Neuronal stem cell (in vitro differentiated cells): ENCODE results near the gene PEX13.
"Not testable (repeated sequence)": the region's sequence is repeated elsewhere in the genome, so short reads cannot be mapped to it uniquely, and the experiment has no call there.

Experiments used
- DNase-seq: peaks from one replicate; pipeline ENCODE4 v3.0.0-alpha.2; 2013; ENCODE audit warnings: low spot score
- H2AFZ ChIP-seq: one replicate; pipeline ENCODE4 v1.6.1; 2013; ENCODE audit warnings: mild to moderate bottlenecking, low read length, inconsistent platforms
- H2AK5ac ChIP-seq: 2 replicates; pipeline ENCODE4 v1.6.1; 2013; ENCODE audit warnings: low read depth, mild to moderate bottlenecking, inconsistent platforms, low read length, moderate library complexity, mixed read lengths
- H2BK120ac ChIP-seq: 2 replicates; pipeline ENCODE4 v1.6.1; 2013; ENCODE audit warnings: low read depth, mild to moderate bottlenecking, inconsistent platforms, low read length, moderate library complexity, mixed read lengths
- H2BK12ac ChIP-seq: one replicate; pipeline ENCODE4 v1.6.1; 2013; ENCODE audit warnings: low read length, inconsistent platforms
- H2BK15ac ChIP-seq: 2 replicates; pipeline ENCODE4 v1.6.1; 2013; ENCODE audit warnings: mild to moderate bottlenecking, low read length, inconsistent platforms, mixed read lengths
- H2BK5ac ChIP-seq: one replicate; pipeline ENCODE4 v1.6.1; 2013; ENCODE audit warnings: inconsistent platforms, mild to moderate bottlenecking, low read length, moderate library complexity
- H3K14ac ChIP-seq: one replicate; pipeline ENCODE4 v1.6.1; 2013; ENCODE audit warnings: low read length, inconsistent platforms
- H3K18ac ChIP-seq: 2 replicates; pipeline ENCODE4 v1.6.1; 2013; ENCODE audit warnings: low read length, inconsistent platforms
- H3K23ac ChIP-seq: 2 replicates; pipeline ENCODE4 v1.6.1; 2013; ENCODE audit warnings: low read depth, mild to moderate bottlenecking, mixed read lengths, low read length, inconsistent platforms; ENCODE audit not compliant: poor library complexity
- H3K27ac ChIP-seq: replicated peaks from 3 replicates; pipeline ENCODE4 v1.5.1; 2013; ENCODE audit warnings: low read length, inconsistent platforms
- H3K27me3 ChIP-seq, 3 experiments: 2 replicates each; pipeline ENCODE4 v1.6.1; 2013; ENCODE audit warnings: low read length in 3 of 3, mild to moderate bottlenecking in 2 of 3, inconsistent platforms in 1 of 3, low read depth in 1 of 3, mixed read lengths in 1 of 3, moderate library complexity in 1 of 3; ENCODE audit not compliant: control insufficient read depth in 3 of 3, insufficient read depth in 3 of 3
- H3K36me3 ChIP-seq, 2 donors: replicated peaks in 1 of 2; 2 replicates each; pipeline ENCODE4 v1.6.1; 2013; ENCODE audit warnings: low read length in 2 of 2; ENCODE audit not compliant: control insufficient read depth in 2 of 2, insufficient read depth in 2 of 2
- H3K4ac ChIP-seq: 2 replicates; pipeline ENCODE4 v1.6.1; 2013; ENCODE audit warnings: inconsistent platforms, mild to moderate bottlenecking, low read length, moderate library complexity
- H3K4me1 ChIP-seq, 2 donors: 1 replicate in 1 of 2; 2 replicates in 1 of 2; pipeline ENCODE4 v1.6.1; 2013; ENCODE audit warnings: low read length in 2 of 2, low read depth in 1 of 2; ENCODE audit not compliant: control insufficient read depth in 2 of 2, insufficient read depth in 1 of 2
- H3K4me2 ChIP-seq: one replicate; pipeline ENCODE4 v1.6.1; 2013; ENCODE audit warnings: mild to moderate bottlenecking, low read length, inconsistent platforms; ENCODE audit not compliant: insufficient read depth, poor library complexity, severe bottlenecking
- H3K4me3 ChIP-seq, 2 donors: 2 replicates each; pipeline ENCODE4 v1.5.1; 2013; ENCODE audit warnings: low read length in 2 of 2, mild to moderate bottlenecking in 2 of 2, inconsistent platforms in 1 of 2, moderate library complexity in 1 of 2
- H3K79me1 ChIP-seq: one replicate; pipeline ENCODE4 v1.6.1; 2013; ENCODE audit warnings: low read depth, mild to moderate bottlenecking, inconsistent platforms, low read length, moderate library complexity
- H3K9ac ChIP-seq: one replicate; pipeline ENCODE4 v1.6.1; 2013; ENCODE audit warnings: mild to moderate bottlenecking, low read depth, low read length, inconsistent platforms; ENCODE audit not compliant: poor library complexity
- H3K9me3 ChIP-seq, 2 donors: replicated peaks in 1 of 2; 2 replicates each; pipeline versions ENCODE3 to v1.6.1; 2013; ENCODE audit warnings: low read length in 2 of 2, mild to moderate bottlenecking in 2 of 2, inconsistent platforms in 1 of 2, low read depth in 1 of 2, mixed read lengths in 1 of 2, moderate library complexity in 1 of 2; ENCODE audit not compliant: control insufficient read depth in 2 of 2, insufficient read depth in 1 of 2
- H4K8ac ChIP-seq: one replicate; pipeline ENCODE4 v1.6.1; 2013; ENCODE audit warnings: low read depth, mild to moderate bottlenecking, inconsistent platforms, low read length, moderate library complexity
- H4K91ac ChIP-seq: one replicate; pipeline ENCODE4 v1.6.1; 2013; ENCODE audit warnings: low read length, low read depth, mild to moderate bottlenecking, inconsistent platforms; ENCODE audit not compliant: poor library complexity
- WGBS, 2 donors: extraction: QIAGEN DNeasy Blood & Tissue Kit; methylation state at CpG; one replicate each; pipeline ENCODE4 v1.1.7; 2013; ENCODE audit warnings: missing lambda C conversion rate in 2 of 2, mixed read lengths in 1 of 2; ENCODE audit not compliant: insufficient read length in 2 of 2, insufficient replicate concordance in 1 of 2; ENCODE audit errors: extremely low coverage in 2 of 2; 5-methylcytosine and 5-hydroxymethylcytosine counted together

Gene PEX13

DNA sequence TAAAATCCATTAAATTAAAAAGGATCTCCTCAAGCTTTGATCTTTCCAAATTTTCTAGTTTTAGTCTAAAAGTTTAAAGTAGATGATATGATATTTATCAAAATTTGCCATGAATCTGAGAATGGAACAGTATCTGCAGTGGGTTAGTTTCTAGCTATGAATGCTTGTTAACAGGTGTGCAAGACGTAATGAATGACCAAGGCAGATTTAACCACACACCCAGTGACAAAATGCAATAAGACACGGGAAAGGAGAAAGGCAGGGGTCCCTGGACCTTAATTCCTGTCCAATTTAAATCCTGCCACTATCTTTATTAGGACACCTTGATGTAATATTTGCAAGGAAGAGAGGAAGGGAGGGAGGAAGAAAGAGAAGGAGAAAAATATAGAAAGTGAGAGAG is 30.5 kb upstream of the PEX13 start:
- no peaks in the 10 kb centered on the region for H3K36me3 ChIP-seq
- no peak overlapping the region for H2AFZ ChIP-seq
- no peak overlapping the region for H3K4ac ChIP-seq
- H3K14ac ChIP-seq = no peak overlapping the region
- DNase-seq = no peak
- H2BK5ac ChIP-seq = no peak overlapping the region
- no peaks in the 10 kb centered on the region for H3K79me1 ChIP-seq
- H2BK15ac ChIP-seq = no peak overlapping the region
- H3K23ac ChIP-seq = no peak overlapping the region
- H2BK12ac ChIP-seq = no peak overlapping the region
- H2BK120ac ChIP-seq = no peak overlapping the region
- peaks cover 0 to 12% of the 10 kb centered on the region in 2 donors for H3K9me3 ChIP-seq
- no peak overlapping the region for H3K27ac ChIP-seq
- WGBS, 2 donors = no CpG with 5 or more reads among the region's 2 CpGs
- no peak overlapping the region for H4K8ac ChIP-seq
- H3K18ac ChIP-seq = no peak overlapping the region
- no peaks in the 10 kb centered on the region for H3K27me3 ChIP-seq
- H3K4me2 ChIP-seq = no peak overlapping the region
- H4K91ac ChIP-seq = no peak overlapping the region
- no peaks in the 10 kb centered on the region for H3K4me1 ChIP-seq
- H3K4me3 ChIP-seq = no peak overlapping the region
- no peak overlapping the region for H2AK5ac ChIP-seq
- H3K9ac ChIP-seq = no peak overlapping the region

DNA sequence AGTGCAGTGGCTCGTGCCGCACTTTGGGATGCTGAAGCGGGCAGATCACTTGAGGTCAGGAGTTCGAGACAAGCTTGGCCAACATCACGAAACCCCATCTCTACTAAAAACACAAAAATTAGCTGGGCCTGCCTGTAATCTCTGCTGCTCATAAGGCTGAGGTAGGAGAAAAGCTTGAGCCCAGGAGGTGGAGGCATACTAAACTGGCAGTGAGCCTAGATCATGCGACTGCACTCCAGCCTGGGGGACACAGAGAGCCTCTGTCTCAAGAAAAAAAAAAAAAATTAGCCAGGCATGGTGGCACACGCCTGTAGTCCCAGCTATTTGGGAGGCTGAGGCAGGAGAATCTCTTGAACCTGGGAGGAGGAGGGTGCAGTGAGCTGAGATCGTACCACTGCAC is 29.9 kb upstream of the PEX13 start:
- H3K9ac ChIP-seq, H3K27ac ChIP-seq, H4K91ac ChIP-seq, H2BK15ac ChIP-seq, H3K14ac ChIP-seq, H3K27me3 ChIP-seq, DNase-seq, H3K4ac ChIP-seq, H2AK5ac ChIP-seq, H2BK12ac ChIP-seq, H4K8ac ChIP-seq, H3K18ac ChIP-seq, H3K4me2 ChIP-seq, H2BK5ac ChIP-seq, H3K4me1 ChIP-seq, H3K79me1 ChIP-seq, H2AFZ ChIP-seq, H3K23ac ChIP-seq, H3K4me3 ChIP-seq, H3K36me3 ChIP-seq, H2BK120ac ChIP-seq: not testable (repeated sequence)
- H3K9me3 ChIP-seq = peaks cover 0 to 16% of the 10 kb centered on the region in 2 donors
- WGBS, 2 donors = no CpG with 5 or more reads among the region's 8 CpGs

DNA sequence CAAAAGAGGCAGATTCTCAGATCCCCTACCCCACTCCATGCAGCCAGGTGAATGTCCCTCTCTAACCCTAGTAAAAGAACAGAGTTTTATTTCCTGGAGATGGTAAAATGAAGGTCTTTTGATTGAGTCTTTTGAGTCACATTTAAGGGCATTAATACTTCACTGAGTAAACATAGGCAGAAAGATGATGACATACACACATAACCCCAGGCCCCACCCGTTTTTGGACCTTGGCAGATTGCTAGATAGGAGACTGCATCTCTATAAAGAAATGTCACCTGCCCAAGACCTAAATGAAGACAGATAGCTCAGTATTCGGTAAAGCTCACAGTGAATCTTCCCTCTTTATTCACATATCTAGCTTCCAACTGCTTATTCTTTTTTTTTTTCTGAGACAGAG is 28.3 kb upstream of the PEX13 start:
- no peak for DNase-seq
- Histone ChIP-seq H3K36me3 (no peaks in the 10 kb centered on the region), H4K91ac (no peak overlapping the region), H3K9ac (no peak overlapping the region), H3K14ac (no peak overlapping the region), H3K4me2 (no peak overlapping the region), H3K23ac (no peak overlapping the region), H2AFZ (no peak overlapping the region), H3K27ac (no peak overlapping the region), H4K8ac (no peak overlapping the region), H3K18ac (no peak overlapping the region), H3K4me1 (no peaks in the 10 kb centered on the region), H3K9me3 (peaks cover 0 to 16% of the 10 kb centered on the region in 2 donors), H2BK15ac (no peak overlapping the region), H2BK12ac (no peak overlapping the region), H3K27me3 (no peaks in the 10 kb centered on the region), H2BK120ac (no peak overlapping the region), H3K79me1 (no peaks in the 10 kb centered on the region), H2BK5ac (no peak overlapping the region), H3K4me3 (no peak overlapping the region), H2AK5ac (no peak overlapping the region), H3K4ac (no peak overlapping the region)
- WGBS, 2 donors = no CpG with 5 or more reads among the region's 2 CpGs

DNA sequence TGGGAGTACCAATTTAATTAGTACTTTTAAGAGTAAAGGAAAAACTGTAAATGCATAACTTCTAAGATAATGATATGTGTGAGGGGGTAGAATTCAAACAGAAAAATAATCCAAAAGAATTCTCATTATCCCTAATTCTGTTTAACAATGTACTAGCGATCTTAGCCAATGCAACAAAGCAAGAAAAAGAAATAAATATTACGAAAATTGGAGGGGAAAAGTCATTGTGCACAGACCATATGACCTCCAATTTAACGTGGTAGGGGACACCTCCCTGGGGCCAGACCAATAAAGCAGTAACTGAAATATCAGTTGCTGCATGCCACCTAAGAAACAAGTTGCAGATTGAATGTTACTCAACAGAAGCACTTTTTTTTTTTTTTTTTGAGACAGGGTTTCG is 25.9 kb upstream of the PEX13 start:
- Histone ChIP-seq H2BK12ac (no peak overlapping the region), H3K4me1 (no peaks in the 10 kb centered on the region), H4K8ac (no peak overlapping the region), H3K9ac (no peak overlapping the region), H3K27ac (no peak overlapping the region), H2AFZ (no peak overlapping the region), H3K36me3 (no peaks in the 10 kb centered on the region), H2BK5ac (no peak overlapping the region), H3K14ac (no peak overlapping the region), H3K4me3 (no peak overlapping the region), H3K23ac (no peak overlapping the region), H2BK120ac (no peak overlapping the region), H3K9me3 (peaks cover 0 to 16% of the 10 kb centered on the region in 2 donors), H3K79me1 (no peaks in the 10 kb centered on the region), H3K4ac (no peak overlapping the region), H4K91ac (no peak overlapping the region), H3K18ac (no peak overlapping the region), H3K27me3 (no peaks in the 10 kb centered on the region), H3K4me2 (no peak overlapping the region), H2BK15ac (no peak overlapping the region), H2AK5ac (no peak overlapping the region)
- DNase-seq = no peak
- no CpG with 5 or more reads among the region's 4 CpGs for WGBS, 2 donors
